ENCODE results near the gene AMD1. TPM values are rescaled to one million over a fixed set of nuclear protein-coding genes. Genes with fewer than 3 reads are reported as not detected.

AMD1 gene
- total and polyA plus RNA-seq, 2 experiments from 2014 or later, result 127 to 243 TPM

DNA sequence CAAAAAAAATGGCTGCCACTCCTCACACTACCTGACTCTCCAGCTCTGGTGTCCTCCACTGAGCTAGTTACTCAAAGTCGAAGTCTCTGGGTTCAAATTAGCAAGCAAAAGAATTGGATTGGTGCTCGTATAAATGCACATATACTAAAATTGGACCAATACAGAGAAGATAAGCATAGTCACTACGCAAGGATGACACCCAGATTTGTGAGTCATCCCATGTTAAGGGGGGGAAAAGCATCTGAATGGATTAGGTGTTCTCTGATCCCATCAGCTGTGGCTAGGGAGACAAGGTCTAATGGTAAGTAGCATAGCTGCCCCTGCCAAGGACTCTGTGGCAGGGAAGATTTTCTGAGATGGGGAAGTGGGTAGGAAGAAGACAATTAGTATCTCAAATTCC lies 18.3 kb upstream of the AMD1 start (continued):
- TF ChIP-seq REST (IDR thresholded peaks at IDR 0.05; ENCODE audit: unreplicated experiment), result no peak
- no peak for TF ChIP-seq CTCF (conservative IDR thresholded peaks at IDR 0.05; ENCODE audit: low read depth in 2 of 2)
- no peak for TF ChIP-seq EZH2 (IDR thresholded peaks at IDR 0.05; ENCODE audit: low read depth, unreplicated experiment)
- TF ChIP-seq ZNF331 (CRISPR knock-in tag; IDR thresholded peaks at IDR 0.05; ENCODE audit: low read depth), result no peak
- TF ChIP-seq EZH2phosphoT487 (IDR thresholded peaks at IDR 0.05; ENCODE audit: unreplicated experiment), result no peak
- no peak for TF ChIP-seq POLR2AphosphoS5 (IDR thresholded peaks at IDR 0.05; ENCODE audit: low read depth)
- no peak for TF ChIP-seq JUNB (IDR thresholded peaks at IDR 0.05; ENCODE audit: unreplicated experiment)
- TF ChIP-seq ZNF114 (CRISPR knock-in tag; IDR thresholded peaks at IDR 0.05), result no peak
- TF ChIP-seq NANOG (IDR thresholded peaks at IDR 0.05; ENCODE audit: borderline replicate concordance), result no peak
- TF ChIP-seq, protein P1, sequence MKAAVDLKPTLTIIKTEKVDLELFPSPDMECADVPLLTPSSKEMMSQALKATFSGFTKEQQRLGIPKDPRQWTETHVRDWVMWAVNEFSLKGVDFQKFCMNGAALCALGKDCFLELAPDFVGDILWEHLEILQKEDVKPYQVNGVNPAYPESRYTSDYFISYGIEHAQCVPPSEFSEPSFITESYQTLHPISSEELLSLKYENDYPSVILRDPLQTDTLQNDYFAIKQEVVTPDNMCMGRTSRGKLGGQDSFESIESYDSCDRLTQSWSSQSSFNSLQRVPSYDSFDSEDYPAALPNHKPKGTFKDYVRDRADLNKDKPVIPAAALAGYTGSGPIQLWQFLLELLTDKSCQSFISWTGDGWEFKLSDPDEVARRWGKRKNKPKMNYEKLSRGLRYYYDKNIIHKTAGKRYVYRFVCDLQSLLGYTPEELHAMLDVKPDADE (IDR thresholded peaks at IDR 0.05), result no peak

- no peaks in the 10 kb centered on the region for H3F3A ChIP-seq (replicated peaks; ENCODE audit: low read depth)
- H3K27ac Mint-ChIP-seq, result no peak overlapping the region
- no peak overlapping the region for H2AFZ ChIP-seq
- H3K27me3 ChIP-seq (ENCODE audit: insufficient read depth), result no peaks in the 10 kb centered on the region
- no peaks in the 10 kb centered on the region for H3K36me3 ChIP-seq (ENCODE audit: insufficient read depth)
- no peak overlapping the region for H3K4me2 ChIP-seq
- H3K27ac ChIP-seq (ENCODE audit: low read depth), result no peak overlapping the region
- no peaks in the 10 kb centered on the region for H3K79me2 ChIP-seq (replicated peaks; ENCODE audit: insufficient read depth)
- H3K4me3 ChIP-seq, result no peak overlapping the region
- no peaks in the 10 kb centered on the region for H3K36me3 Mint-ChIP-seq (ENCODE audit: low read depth)
- no peak overlapping the region for H3K4me3 Mint-ChIP-seq
- H3K4me1 Mint-ChIP-seq, result no peaks in the 10 kb centered on the region; the same call in 2 of the 3 replicates
- H3K9me2 ChIP-seq (ENCODE audit: insufficient read depth), result no peaks in the 10 kb centered on the region
- H3K27me3 Mint-ChIP-seq (ENCODE audit: insufficient read depth, low read depth, poor library complexity), result no peaks in the 10 kb centered on the region
- DNase-seq (ENCODE audit: low spot score) (no peak), ATAC-seq (no peak)
- no peaks in the 10 kb centered on the region for H3K4me1 ChIP-seq (ENCODE audit: insufficient read depth)
- no peaks in the 10 kb centered on the region; the same call in 1 of the 2 replicates for H4K20me1 ChIP-seq (replicated peaks; ENCODE audit: insufficient read depth)
- H3K9me3 Mint-ChIP-seq, result no peaks in the 10 kb centered on the region
- TF ChIP-seq ZNF331 (CRISPR knock-in tag; IDR thresholded peaks at IDR 0.05; ENCODE audit: low read depth) (no peak), CREB1 (CRISPR knock-in tag; IDR thresholded peaks at IDR 0.05; ENCODE audit: low read depth) (no peak), REST (IDR thresholded peaks at IDR 0.05; ENCODE audit: unreplicated experiment) (no peak)
- TF ChIP-seq, protein P1 (IDR thresholded peaks at IDR 0.05), result no peak
These were observed 16.6 kb upstream of the AMD1 start for GRCh38 chr6:110858016-110858415.

All from GM23338 (cell line).